Body of pancreas (tissue), 4 donors: Measurements from ENCODE around the gene GARNL3.

ENCODE experiments used
- CTCF ChIP-seq, 7 experiments: fragments of 450-650 bp in 4 of 7; fragments of 200-600 bp in 3 of 7; sonication (generic) in 3 of 7; IDR thresholded peaks; one replicate each; pipeline ENCODE4 v1.5.1; 2016 to 2019; ENCODE audit warnings: antibody characterized with exemption in 7 of 7
- POLR2A ChIP-seq, 3 donors: fragments of 450-650 bp; IDR thresholded peaks; one replicate each; pipeline ENCODE4 v1.6.1; 2016; ENCODE audit warnings: antibody characterized with exemption in 3 of 3, mild to moderate bottlenecking in 2 of 3

GRCh38 chr9:127344368-127345000 is 79.9 kb downstream of the GARNL3 start:
- TF ChIP-seq CTCF (IDR thresholded peaks at IDR 0.05) = no peak
- TF ChIP-seq POLR2A (IDR thresholded peaks at IDR 0.05) = no peak
